SU-DHL-6 (cell line): ENCODE results near the gene ZNF148.

Experiments
- H2AFZ ChIP-seq: fragments of 200-600 bp; sonication (generic); 2 replicates; pipeline ENCODE4 v1.6.1; 2014; ENCODE audit warnings: low read depth, mild to moderate bottlenecking, moderate library complexity, mixed read lengths, antibody characterized with exemption, low read length; ENCODE audit not compliant: severe bottlenecking
- H3F3A ChIP-seq: fragments of 200-600 bp; shearing (Covaris generic); 2 replicates; pipeline ENCODE4 v1.6.0; 2016; ENCODE audit warnings: antibody characterized with exemption, mild to moderate bottlenecking; ENCODE audit not compliant: insufficient read depth
- H3K27ac ChIP-seq: fragments of 200-600 bp; sonication (generic); 2 replicates; pipeline ENCODE4 v1.5.1; 2016; ENCODE audit warnings: low read depth, mild to moderate bottlenecking, low read length, moderate library complexity, mixed read lengths
- H3K27me3 ChIP-seq: fragments of 200-600 bp; sonication (generic), shearing (Covaris generic); 2 replicates; pipeline ENCODE4 v1.6.0; 2014; ENCODE audit warnings: mild to moderate bottlenecking, low read length
- H3K36me3 ChIP-seq: fragments of 200-600 bp; sonication (generic); 2 replicates; pipeline ENCODE4 v1.6.1; 2014; ENCODE audit warnings: mild to moderate bottlenecking, low read length, mixed read lengths
- H3K4me2 ChIP-seq: fragments of 300-600, 200-600 bp; shearing (Covaris generic), sonication (generic); 2 replicates; pipeline ENCODE4 v1.6.0; 2014; ENCODE audit warnings: low read length, low read depth, mild to moderate bottlenecking; ENCODE audit not compliant: poor library complexity, severe bottlenecking
- H3K4me3 ChIP-seq: fragments of 200-600 bp; sonication (generic); 2 replicates; pipeline ENCODE4 v1.5.1; 2014; ENCODE audit warnings: antibody characterized with exemption, low read length, mild to moderate bottlenecking, mixed read lengths; ENCODE audit not compliant: insufficient read depth, poor library complexity, severe bottlenecking
- H3K79me2 ChIP-seq: fragments of 200-600 bp; sonication (generic); 2 replicates; pipeline ENCODE4 v1.6.1; 2014; ENCODE audit warnings: mild to moderate bottlenecking, low read length, moderate library complexity; ENCODE audit not compliant: insufficient read depth
- H3K9ac ChIP-seq: fragments of 200-600 bp; sonication (generic); 2 replicates; pipeline ENCODE4 v1.7.0; 2014; ENCODE audit warnings: mild to moderate bottlenecking, low read length
- H3K9me2 ChIP-seq: fragments of 200-600 bp; sonication (generic); replicated peaks from 2 replicates; pipeline ENCODE4 v1.6.1; 2014; ENCODE audit warnings: low read length; ENCODE audit not compliant: insufficient read depth
- H3K9me3 ChIP-seq: fragments of 200-600 bp; sonication (generic); 2 replicates; pipeline ENCODE4 v1.6.1; 2014; ENCODE audit warnings: low read length, mixed read lengths; ENCODE audit not compliant: insufficient read depth
- H4K20me1 ChIP-seq: fragments of 200-600 bp; sonication (generic); 2 replicates; pipeline ENCODE4 v1.6.1; 2014; ENCODE audit warnings: low read depth, mild to moderate bottlenecking, antibody characterized with exemption, low read length, moderate library complexity, mixed read lengths
- CTCF ChIP-seq: fragments of 200-600 bp; sonication (generic); IDR thresholded peaks from one replicate; pipeline ENCODE4 v1.5.1; 2017; ENCODE audit warnings: antibody characterized with exemption, mild to moderate bottlenecking, low read length, moderate library complexity; ENCODE audit not compliant: insufficient read depth, poor library complexity, severe bottlenecking
- EZH2phosphoT487 ChIP-seq: fragments of 200-600 bp; sonication (generic), shearing (Covaris generic); conservative IDR thresholded peaks from 2 replicates; pipeline ENCODE4 v1.6.1; 2018; ENCODE audit warnings: mild to moderate bottlenecking, antibody characterized with exemption, low read length, moderate library complexity, mixed read lengths

ZNF148 gene

DNA sequence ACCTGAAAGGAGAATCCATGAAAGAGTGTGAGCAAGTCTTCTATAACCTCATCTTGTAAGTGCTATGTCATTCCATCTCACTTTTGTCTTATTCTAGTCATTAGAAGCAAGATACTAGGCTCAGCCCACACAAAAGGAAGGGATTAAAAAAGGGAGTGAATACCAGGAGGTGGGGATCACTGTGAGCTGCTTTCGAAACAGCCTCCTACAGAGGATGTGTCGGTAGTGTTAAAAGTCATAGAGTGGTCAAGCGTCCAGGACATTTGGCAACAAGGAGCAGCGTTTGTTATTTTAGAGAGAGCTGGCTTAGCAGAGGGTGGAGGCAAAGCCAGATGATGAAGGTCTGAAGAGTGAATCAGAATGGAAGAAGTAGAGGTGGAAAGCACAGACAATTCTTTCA lies 11.7 kb upstream of the ZNF148 start:
- Histone ChIP-seq H3K36me3 (no peaks in the 10 kb centered on the region), H2AFZ (no peak overlapping the region)
- TF ChIP-seq EZH2phosphoT487 (no peak), CTCF (no peak)

GRCh38 chr3:125383744-125384143 lies 8.6 kb upstream of the ZNF148 start:
- Histone ChIP-seq H3K27ac (no peak overlapping the region), H3K9me3 (no peaks in the 10 kb centered on the region), H3F3A (no peaks in the 10 kb centered on the region), H3K36me3 (no peaks in the 10 kb centered on the region), H3K9ac (no peak overlapping the region), H3K79me2 (no peaks in the 10 kb centered on the region), H2AFZ (no peak overlapping the region), H3K27me3 (no peaks in the 10 kb centered on the region), H3K9me2 (no peaks in the 10 kb centered on the region), H3K4me3 (no peak overlapping the region), H4K20me1 (no peaks in the 10 kb centered on the region), H3K4me2 (no peak overlapping the region)
- no peak for TF ChIP-seq EZH2phosphoT487
- TF ChIP-seq CTCF, result no peak

More for the DNA sequence above, 11.7 kb upstream of the ZNF148 start:
- no peak overlapping the region for H3K27ac ChIP-seq
- H3K9me3 ChIP-seq, result no peaks in the 10 kb centered on the region
- H3K9me2 ChIP-seq, result no peaks in the 10 kb centered on the region
- no peaks in the 10 kb centered on the region for H3K27me3 ChIP-seq
- H3F3A ChIP-seq, result no peaks in the 10 kb centered on the region
- H3K79me2 ChIP-seq, result no peaks in the 10 kb centered on the region
- H4K20me1 ChIP-seq, result no peaks in the 10 kb centered on the region
- H3K9ac ChIP-seq, result no peak overlapping the region
- H3K4me2 ChIP-seq, result no peak overlapping the region
- H3K4me3 ChIP-seq, result no peak overlapping the region

GRCh38 chr3:125382298-125382697 lies 7.2 kb upstream of the ZNF148 start:
- Histone ChIP-seq H3F3A (no peaks in the 10 kb centered on the region), H3K9me3 (no peaks in the 10 kb centered on the region), H3K4me3 (no peak overlapping the region), H3K79me2 (no peaks in the 10 kb centered on the region), H3K27ac (no peak overlapping the region), H2AFZ (no peak overlapping the region), H3K9ac (no peak overlapping the region), H3K9me2 (no peaks in the 10 kb centered on the region), H3K36me3 (no peaks in the 10 kb centered on the region), H3K27me3 (no peaks in the 10 kb centered on the region), H3K4me2 (no peak overlapping the region), H4K20me1 (no peaks in the 10 kb centered on the region)
- TF ChIP-seq EZH2phosphoT487 (no peak), CTCF (no peak)
